K562 (cell line): ENCODE measurements around the gene TFAM. TPM values are rescaled to one million over a fixed set of nuclear protein-coding genes. Genes with fewer than 3 reads are reported as not detected.

Experiments
- ATAC-seq: fragments of 200-7000 bp; cut with Tn5 transposase; 3 replicates; pipeline ENCODE4 v1.9.1; 2020; ENCODE audit warnings: moderate library complexity
- BruUV-seq: library from RNA; stranded (reverse); fragments of 400-500 nt; replicated peaks from 2 replicates; lab custom pipeline; 2021; lab: Mats Ljungman, UMichigan
- CTCF ChIA-PET: fragments of 300-600 bp; formaldehyde crosslinking; extraction: SDS; loops from one replicate; lab custom pipeline; 2021; ENCODE audit warnings: low intra/inter-chr PET ratio; lab: Yijun Ruan, JAX
- POLR2A ChIA-PET: fragments of 300-600, 350-650 bp; sonication (Branson Sonifier 250); formaldehyde crosslinking; extraction: SDS; loops from one replicate; lab custom pipeline; 2021; ENCODE audit warnings: antibody characterized with exemption, inconsistent platforms; lab: Yijun Ruan, JAX
- DNase-seq, 4 experiments: peaks; one replicate each; pipeline versions ENCODE4 v3.0.0 to v3.0.0-alpha.2; 2011 to 2018; ENCODE audit warnings: low spot score in 3 of 4, mixed read lengths in 3 of 4; ENCODE audit errors: extremely low read depth in 1 of 4
- FAIRE-seq: peaks from 2 replicates; lab custom pipeline; 2011; peaks lifted over from hg19 to GRCh38; lab: Jason Lieb, UNC
- H2AFZ ChIP-seq: 2 replicates; pipeline ENCODE4 v1.6.0; 2011; ENCODE audit warnings: low read depth, low read length, control low read depth, inconsistent platforms
- H3K27ac ChIP-seq: fragments of 200-600 bp; 3 replicates; pipeline ENCODE4 v1.8.0; 2011; ENCODE audit warnings: low read depth, mild to moderate bottlenecking, control low read depth, inconsistent platforms, low read length, moderate library complexity, mixed read lengths; ENCODE audit errors: extremely low read depth
- H3K27me3 ChIP-seq, 2 experiments: fragments of 300-600 bp in 1 of 2; 2 replicates in 1 of 2; 3 replicates in 1 of 2; pipeline versions ENCODE4 v1.6.0 to v1.8.0; 2011; ENCODE audit warnings: inconsistent platforms in 2 of 2, low read length in 2 of 2, mild to moderate bottlenecking in 1 of 2, mixed read lengths in 1 of 2, moderate library complexity in 1 of 2; ENCODE audit not compliant: control insufficient read depth in 2 of 2, insufficient read depth in 2 of 2
- H3K36me3 ChIP-seq: fragments of 300-600 bp; 3 replicates; pipeline ENCODE4 v1.8.0; 2011; ENCODE audit warnings: mild to moderate bottlenecking, low read length, inconsistent platforms; ENCODE audit not compliant: control insufficient read depth, insufficient read depth
- H3K4me1 ChIP-seq, 2 experiments: fragments of 200-600 bp in 1 of 2; replicated peaks in 1 of 2; 2 replicates in 1 of 2; 3 replicates in 1 of 2; pipeline versions ENCODE4 v1.5.1 to v1.8.0; 2011; ENCODE audit warnings: inconsistent platforms in 2 of 2, low read length in 2 of 2, mild to moderate bottlenecking in 1 of 2, mixed read lengths in 1 of 2, moderate library complexity in 1 of 2; ENCODE audit not compliant: control insufficient read depth in 2 of 2, insufficient read depth in 2 of 2
- H3K4me2 ChIP-seq: 2 replicates; pipeline ENCODE4 v1.6.1; 2011; ENCODE audit warnings: low read length, control low read depth, inconsistent platforms, mixed read lengths; ENCODE audit not compliant: insufficient read depth
- H3K4me3 ChIP-seq: fragments of 200-600 bp; sonication (generic), shearing (Covaris generic); 2 replicates; pipeline ENCODE4 v1.5.1; 2016; ENCODE audit warnings: control low read depth, inconsistent platforms
- H3K79me2 ChIP-seq: fragments of 200-600 bp; 3 replicates; pipeline ENCODE4 v1.8.0; 2011; ENCODE audit warnings: low read length, inconsistent platforms; ENCODE audit not compliant: control insufficient read depth, insufficient read depth
- H3K9ac ChIP-seq, 2 experiments: 2 replicates each; pipeline versions ENCODE4 v1.6.0 to v1.6.1; 2011; ENCODE audit warnings: low read depth in 2 of 2, low read length in 2 of 2, control low read depth in 1 of 2, inconsistent platforms in 1 of 2, mild to moderate bottlenecking in 1 of 2, mixed read lengths in 1 of 2; ENCODE audit not compliant: insufficient read depth in 1 of 2
- H3K9me1 ChIP-seq: one replicate; pipeline ENCODE4 v1.6.0; 2011; ENCODE audit warnings: inconsistent platforms, mild to moderate bottlenecking, low read length, moderate library complexity; ENCODE audit not compliant: control insufficient read depth, insufficient read depth
- H3K9me3 ChIP-seq: replicated peaks from 2 replicates; pipeline ENCODE4 v1.5.1; 2011; ENCODE audit warnings: low read depth, low read length, inconsistent platforms; ENCODE audit not compliant: control insufficient read depth, insufficient read depth
- H4K20me1 ChIP-seq: replicated peaks from 2 replicates; pipeline ENCODE4 v1.6.1; 2011; ENCODE audit warnings: low read length, inconsistent platforms, mixed read lengths; ENCODE audit not compliant: control insufficient read depth, insufficient read depth
- ATF7 ChIP-seq: fragments of 450-650 bp; IDR thresholded peaks from 2 replicates; pipeline ENCODE4 v1.7.1; 2014; ENCODE audit warnings: mild to moderate bottlenecking, moderate library complexity
- BDP1 ChIP-seq: IDR thresholded peaks from 3 replicates; pipeline ENCODE4 v1.6.1; 2011; ENCODE audit not compliant: insufficient read length, insufficient read depth
- CBX5 ChIP-seq: IDR thresholded peaks from 2 replicates; pipeline ENCODE4 v1.6.1; 2014; ENCODE audit warnings: low read depth, borderline replicate concordance
- DEAF1 ChIP-seq: fragments of 450-650 bp; formaldehyde crosslinking; IDR thresholded peaks from 2 replicates; pipeline ENCODE4 v1.4.0; 2020; ENCODE audit warnings: mild to moderate bottlenecking, moderate library complexity
- ESRRB ChIP-seq: fragments of 250-450 bp; sonication (Bioruptor Pico); IDR thresholded peaks from 2 replicates; pipeline ENCODE4 v1.5.0; 2020; ENCODE audit warnings: mild to moderate bottlenecking, moderate library complexity, borderline replicate concordance
- HNRNPLL ChIP-seq: fragments of 200-400 bp; formaldehyde crosslinking; IDR thresholded peaks from 2 replicates; pipeline ENCODE4 v1.6.1; 2017; ENCODE audit warnings: low read length, low read depth, mild to moderate bottlenecking; ENCODE audit not compliant: poor library complexity, severe bottlenecking
- JUN ChIP-seq, 2 experiments: sonication (generic) in 1 of 2; formaldehyde crosslinking in 1 of 2; IDR thresholded peaks; 2 replicates each; pipeline versions ENCODE4 v1.6.1 to v1.8.0; 2012 to 2022; ENCODE audit warnings: borderline replicate concordance in 2 of 2, mild to moderate bottlenecking in 2 of 2, improper control_type of control experiment in 1 of 2, low read depth in 1 of 2, low read length in 1 of 2, missing genetic modification reagents in 1 of 2
- NUFIP1 ChIP-seq: fragments of 450-650 bp; IDR thresholded peaks from 2 replicates; pipeline ENCODE4 v1.6.1; 2018; ENCODE audit not compliant: partially characterized antibody
- PKNOX1 ChIP-seq: fragments of 450-650 bp; IDR thresholded peaks from 2 replicates; pipeline ENCODE4 v1.6.1; 2016
- PPARD ChIP-seq: fragments of 250-450 bp; sonication (Bioruptor Pico); IDR thresholded peaks from 2 replicates; pipeline ENCODE4 v1.8.0; 2022; ENCODE audit warnings: inconsistent platforms, mild to moderate bottlenecking, moderate library complexity
- XRCC4 ChIP-seq: IDR thresholded peaks from one replicate; pipeline ENCODE4 v1.6.1; 2011; ENCODE audit not compliant: insufficient read depth, insufficient read length; ENCODE audit errors: extremely low read depth
- ZBTB5 ChIP-seq: fragments of 450-650 bp; IDR thresholded peaks from 2 replicates; pipeline ENCODE4 v1.6.1; 2017; ENCODE audit warnings: antibody characterized with exemption
- ZNF12 ChIP-seq: sonication (generic); formaldehyde crosslinking; IDR thresholded peaks from 2 replicates; pipeline ENCODE4 v1.4.0; 2020; ENCODE audit warnings: mild to moderate bottlenecking, missing genetic modification reagents
- ZNF780A ChIP-seq: fragments of 250-450 bp; sonication (Bioruptor Pico); IDR thresholded peaks from 2 replicates; pipeline ENCODE4 v1.5.0; 2021; ENCODE audit warnings: mild to moderate bottlenecking
- WGBS: fragments of 100-300 bp; shearing (Covaris generic); methylation state at CpG from one replicate; pipeline ENCODE4 v1.1.6; 2016; ENCODE audit warnings: low coverage, mixed read lengths; ENCODE audit not compliant: insufficient coverage; ENCODE audit errors: missing lambda C conversion rate; 5-methylcytosine and 5-hydroxymethylcytosine counted together
- in situ Hi-C: fragments of 300-500 bp; cut with MboI; formaldehyde crosslinking; loops from 4 replicates; pipeline ENCODE4 v1.15.0; 2018; ENCODE audit warnings: inconsistent platforms, mixed read lengths
- intact Hi-C: fragments of 100-400 bp; cut with micrococcal nuclease; formaldehyde crosslinking; loops from 2 replicates; pipeline ENCODE4 v1.14.2; 2022
- polyA plus RNA-seq, 8 experiments: library from polyadenylated mRNA; depleted of rRNA in 4 of 8; stranded (reverse) in 5 of 8; unstranded in 3 of 8; fragments of >200 nt; fragmentation: Nextera tagmentation in 2 of 8; fragmentation: Illumina TruSeq in 1 of 8; extraction: Ambion mirVana in 2 of 8; extraction: Trizol in 1 of 8; gene quantifications; 2 replicates each; pipeline versions ENCODE4 v1.2.1 to v1.2.3, GENCODE V29; 2011 to 2014; ENCODE audit warnings: inconsistent platforms in 1 of 8, missing spikeins in 1 of 8
- total RNA-seq, 7 experiments: library from RNA; depleted of rRNA in 6 of 7; stranded (reverse); fragments of >200 nt in 6 of 7; fragmentation: Illumina TruSeq in 2 of 7; extraction: Trizol in 2 of 7; gene quantifications; 2 replicates each; pipeline versions ENCODE4 v1.2.1 to v1.2.3, GENCODE V29; 2011 to 2021; ENCODE audit warnings: low replicate concordance in 1 of 7
- TF ChIP-seq, protein P1 (sequence below): sonication (generic); formaldehyde crosslinking; IDR thresholded peaks from 2 replicates; pipeline ENCODE4 v1.8.0; 2022; ENCODE audit warnings: mild to moderate bottlenecking, missing genetic modification reagents

Gene TFAM
- total and polyA plus RNA-seq, 9 of the 15 experiments (the other 6 are each of a cell fraction or from before 2014, with no cell fraction given) = 74.3 to 227 (median 155) TPM

GRCh38 chr10:58373442-58373827 is 11.8 kb upstream of the TFAM start:
- DNase-seq (no peak), FAIRE-seq (no peak), ATAC-seq (no peak; the same call in 2 of the 3 replicates)
- Histone ChIP-seq H3K4me3 (no peak overlapping the region), H4K20me1 (no peaks in the 10 kb centered on the region), H3K4me1 (no peaks in the 10 kb centered on the region), H3K36me3 (no peaks in the 10 kb centered on the region), H3K9ac (no peak overlapping the region), H3K27ac (no peak overlapping the region), H3K4me2 (no peak overlapping the region)
- POLR2A ChIA-PET = interaction anchor here (1.2 to 1.6 kb wide), 3 partner anchors 12 to 39 kb away, joined by 3 to 6 read pairs (median 4); partner anchors contain the start of genes TFAM and UBE2D1
- TF ChIP-seq ZNF780A (CRISPR knock-in tag) = no peak
- TF ChIP-seq, protein P1, sequence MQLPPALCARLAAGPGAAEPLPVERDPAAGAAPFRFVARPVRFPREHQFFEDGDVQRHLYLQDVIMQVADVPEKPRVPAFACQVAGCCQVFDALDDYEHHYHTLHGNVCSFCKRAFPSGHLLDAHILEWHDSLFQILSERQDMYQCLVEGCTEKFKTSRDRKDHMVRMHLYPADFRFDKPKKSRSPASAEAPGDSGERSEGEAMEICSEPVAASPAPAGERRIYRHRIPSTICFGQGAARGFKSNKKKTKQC = no peak
- no peak for TF ChIP-seq XRCC4
- no peak for TF ChIP-seq DEAF1 (CRISPR knock-in tag)
- no peak for TF ChIP-seq ATF7
- TF ChIP-seq CBX5 = no peak
- TF ChIP-seq HNRNPLL = no peak
- no peak for TF ChIP-seq ESRRB
- no peak for TF ChIP-seq BDP1
- TF ChIP-seq ZNF12 (CRISPR knock-in tag) = no peak
- no peak for TF ChIP-seq PKNOX1
- TF ChIP-seq JUN (IDR thresholded peaks at IDR 0.05; ENCODE audit: borderline replicate concordance, low read depth, low read length) = no peak
- no peak for TF ChIP-seq JUN (CRISPR knock-in tag; IDR thresholded peaks at IDR 0.05; ENCODE audit: borderline replicate concordance)
- TF ChIP-seq ZBTB5 = no peak
- TF ChIP-seq NUFIP1 = no peak
- no peak for TF ChIP-seq PPARD (CRISPR knock-in tag)
- TF ChIP-seq, all 486 proteins: peak for 0
- no peaks in the 10 kb centered on the region for H3K9me1 ChIP-seq
- BruUV-seq = no TSS peak
- in situ Hi-C loops = no loop called here
- intact Hi-C loops = no loop called here
- H3K79me2 ChIP-seq = no peaks in the 10 kb centered on the region
- H3K27me3 ChIP-seq = no peaks in the 10 kb centered on the region
- no peaks in the 10 kb centered on the region for H3K9me3 ChIP-seq
- no peak overlapping the region for H2AFZ ChIP-seq
- 49% methylated on average over 3 of the region's 3 CpGs for WGBS
- CTCF ChIA-PET = no interaction called here
